NCI-H226 (cell line): ENCODE results near the gene VIT.

Source experiments
- DNase-seq: peaks from one replicate; pipeline ENCODE4 v3.0.0-alpha.2; 2015

The VIT gene

DNA sequence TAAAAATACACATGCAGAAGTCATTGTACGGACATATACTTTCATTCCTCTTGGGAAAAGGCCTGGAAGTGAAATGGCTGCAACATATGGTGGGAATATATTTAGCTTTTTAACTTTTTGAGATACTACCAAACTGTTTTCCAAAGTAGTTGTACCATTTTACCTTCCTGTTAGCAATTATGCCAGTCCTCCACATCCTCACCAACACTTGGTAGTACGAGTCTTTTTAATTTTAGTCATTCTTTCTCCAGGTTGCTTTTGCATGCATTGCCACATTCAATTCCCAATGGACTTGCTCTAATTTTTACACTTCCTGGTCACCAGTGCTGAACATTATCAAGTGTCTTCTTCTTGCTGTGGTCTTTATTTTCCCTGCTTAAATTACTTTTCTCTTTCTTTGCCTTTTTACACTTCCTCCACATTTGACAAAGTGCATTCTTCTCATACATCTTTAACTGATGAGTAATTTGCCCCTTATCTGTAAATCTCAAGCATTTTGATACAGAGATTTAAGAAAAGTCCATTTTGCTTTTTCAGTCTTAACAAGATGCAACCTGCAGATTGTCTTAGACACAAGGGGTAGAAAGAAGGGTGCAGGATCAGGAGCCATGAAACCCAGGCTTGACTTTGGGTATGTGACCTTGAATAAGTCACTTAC is 14.5 kb downstream of the VIT start:
- no peak for DNase-seq

DNA sequence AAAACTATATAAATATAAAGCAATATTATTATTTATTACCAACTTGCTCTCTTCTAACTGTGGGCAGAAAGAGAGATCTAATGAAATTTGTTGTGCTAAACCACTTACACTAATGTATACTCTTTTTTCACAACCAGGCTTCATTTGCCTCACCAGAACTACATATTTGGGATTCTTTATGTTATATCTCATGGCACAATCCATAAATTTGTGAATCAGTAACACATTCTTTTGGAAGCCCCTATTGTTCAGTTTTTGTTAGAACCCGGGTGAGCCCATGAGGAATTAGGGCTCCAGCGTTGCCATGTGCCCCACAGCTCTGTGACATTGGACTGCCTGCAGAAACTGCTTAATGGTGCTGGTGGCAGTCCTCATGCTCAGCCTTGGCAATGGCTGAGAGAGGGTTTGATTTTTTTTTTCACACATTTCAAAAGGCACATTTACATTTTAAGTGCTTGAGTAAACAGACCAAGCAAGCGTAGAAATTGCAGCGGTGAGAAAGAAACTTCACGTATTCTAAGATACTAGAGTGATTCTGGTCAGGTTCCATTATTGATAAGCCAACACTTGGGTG is 15.3 kb downstream of the VIT start:
- no peak for DNase-seq

DNA sequence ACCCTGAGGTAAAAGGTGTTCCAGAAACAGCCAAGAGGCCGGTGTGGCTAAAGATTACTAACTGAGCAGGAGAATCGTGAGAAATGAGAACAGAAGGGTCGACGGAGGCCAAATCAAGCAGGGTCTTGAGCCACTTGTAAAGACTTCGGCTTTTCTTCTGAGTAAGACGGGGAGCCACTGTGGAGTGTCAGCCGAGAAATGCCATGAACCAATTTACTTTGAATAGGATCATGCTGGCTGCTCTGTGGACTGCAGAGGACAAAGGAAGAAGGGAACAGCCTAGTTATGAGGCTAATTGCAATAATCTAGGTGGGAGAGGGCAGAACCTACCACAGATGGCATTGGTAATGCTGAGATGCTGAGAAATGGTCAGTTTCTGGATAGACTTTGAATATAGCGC is 16.8 kb downstream of the VIT start:
- DNase-seq: no peak

DNA sequence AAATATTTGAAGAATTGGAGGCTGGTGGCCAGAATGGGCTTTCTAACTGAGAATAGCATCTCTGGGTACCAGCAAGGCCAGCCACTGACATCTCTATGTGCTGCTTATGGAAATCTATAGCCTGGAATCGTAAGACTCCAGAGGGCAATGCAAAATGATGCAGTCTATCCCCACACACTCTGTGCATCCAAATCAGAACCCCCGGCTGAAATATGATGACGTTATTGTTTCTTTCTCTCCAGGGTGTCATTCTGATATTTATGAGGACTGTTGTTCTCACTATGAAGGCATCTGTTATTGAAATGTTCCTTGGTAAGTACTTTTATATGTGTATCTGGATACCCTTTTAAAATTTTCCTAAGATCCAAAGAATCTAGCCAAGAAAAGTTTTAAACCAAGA is 19.6 kb downstream of the VIT start:
- no peak for DNase-seq

DNA sequence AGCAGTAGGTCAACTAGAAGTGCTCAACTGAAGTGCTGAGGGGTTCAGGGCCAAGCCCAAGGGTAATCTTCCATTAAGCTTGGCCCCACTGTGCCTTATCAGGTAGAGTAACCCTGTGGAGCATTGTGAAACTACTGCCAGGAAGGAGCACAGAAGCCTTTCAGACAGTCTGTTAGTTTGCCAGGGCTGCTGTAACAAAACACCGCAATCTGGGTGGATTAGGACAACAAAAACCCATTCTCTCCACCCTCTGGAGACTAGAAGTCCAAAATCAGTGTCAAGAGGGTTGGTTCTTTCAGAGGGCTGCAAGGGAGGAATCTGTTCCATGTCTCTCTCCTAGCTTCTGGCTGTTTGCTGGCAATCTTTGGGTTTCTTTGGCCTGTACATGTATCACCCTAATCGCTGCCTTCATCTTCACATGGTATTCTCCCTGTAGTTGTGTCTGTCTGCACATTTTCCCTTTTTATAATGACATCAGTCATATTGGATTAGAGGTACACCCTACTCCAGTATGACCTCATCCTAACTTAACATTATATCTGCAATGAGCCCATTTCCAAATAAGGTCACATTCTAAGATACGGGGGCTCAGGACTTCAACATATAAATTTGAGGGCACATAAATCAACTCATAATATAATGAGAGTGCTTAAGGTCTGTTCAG is 21.2 kb downstream of the VIT start:
- no peak for DNase-seq

DNA sequence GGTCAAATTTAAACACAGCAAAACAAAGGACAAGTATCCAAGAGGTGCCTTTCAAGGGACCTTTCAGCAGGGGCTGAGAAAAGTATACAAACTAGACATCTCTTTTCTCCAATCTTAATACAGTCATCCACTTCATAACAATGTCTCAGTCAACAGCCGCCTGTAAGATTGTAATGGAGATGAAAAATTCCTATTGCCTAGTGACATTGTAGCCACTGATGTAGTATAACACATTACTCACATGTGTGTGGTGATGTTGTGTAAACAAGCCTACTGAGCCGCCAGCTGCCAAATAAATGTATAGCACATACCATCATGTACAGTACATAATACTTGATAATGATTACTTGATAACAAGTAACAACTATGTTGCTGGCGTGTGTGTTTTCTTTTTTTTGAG is 31.0 kb downstream of the VIT start:
- no peak for DNase-seq

DNA sequence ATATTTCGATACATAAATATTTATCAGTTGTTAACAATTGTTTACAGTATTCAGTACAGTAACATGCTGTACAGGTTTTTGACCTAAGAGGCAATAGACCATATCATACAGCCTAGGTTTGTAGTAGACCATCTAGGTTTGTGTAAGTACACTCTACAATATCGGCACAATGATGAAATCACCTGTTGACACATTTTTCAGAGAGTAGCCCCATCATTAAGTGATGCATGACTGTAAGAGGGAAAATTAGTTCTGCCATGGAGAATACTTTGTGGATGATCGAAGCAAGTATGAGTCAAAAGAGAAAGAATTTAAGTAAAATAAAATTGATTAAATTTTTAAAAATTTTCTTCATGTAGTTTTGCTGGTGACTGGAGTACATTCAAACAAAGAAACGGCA is 32.6 kb downstream of the VIT start:
- DNase-seq: peak; percentile 37

DNA sequence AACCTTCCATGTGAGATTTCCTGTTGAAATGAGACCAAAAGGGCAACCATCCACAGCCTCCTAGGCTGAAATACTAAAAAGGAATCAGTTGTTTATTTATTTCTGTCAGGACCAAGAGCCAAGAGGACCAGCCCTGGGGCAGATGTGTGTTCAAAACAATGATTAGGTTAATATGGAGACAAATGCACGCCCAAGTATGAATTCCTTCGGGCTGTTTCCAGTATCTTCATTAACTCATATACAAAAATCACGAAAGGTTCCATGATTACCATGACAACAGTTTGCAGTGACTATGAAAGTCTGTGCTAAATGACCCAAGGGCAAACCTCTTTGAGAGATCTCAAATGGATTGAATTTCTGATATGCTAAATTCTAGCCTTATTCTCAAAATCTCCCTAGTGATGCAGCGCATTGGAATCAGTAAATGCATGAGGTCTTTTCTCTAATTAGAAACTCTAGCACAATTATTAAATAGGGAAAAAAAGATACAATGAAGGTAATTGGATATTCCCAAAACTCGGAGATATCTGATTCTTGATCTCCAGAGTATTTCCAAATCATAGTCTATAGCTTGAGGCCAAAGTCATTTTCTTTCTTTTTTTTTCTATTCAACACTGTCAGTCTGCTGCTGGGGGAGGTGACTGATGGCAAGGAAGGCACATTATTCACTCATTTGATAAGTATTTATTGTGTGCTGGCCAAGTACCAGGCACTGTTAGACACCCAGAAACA is 35.6 kb downstream of the VIT start:
- peak; percentile 84 for DNase-seq

DNA sequence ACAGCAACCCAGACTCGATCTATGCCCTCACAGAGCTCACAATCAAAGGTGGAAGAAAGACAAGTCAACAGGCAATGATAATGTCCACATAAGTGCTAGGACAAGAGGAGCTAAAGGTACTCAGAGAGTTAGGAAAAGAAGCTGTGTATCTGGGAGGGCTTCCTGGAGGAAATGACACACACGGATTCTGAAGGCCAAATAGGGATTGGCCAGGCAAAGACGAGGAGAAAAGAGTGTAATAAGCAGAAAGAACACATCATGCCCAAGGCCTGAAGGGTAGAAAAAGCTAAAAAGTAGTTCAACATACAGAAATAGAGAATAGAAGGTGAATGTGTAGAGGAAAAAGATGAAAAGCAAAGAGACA is 36.1 kb downstream of the VIT start:
- DNase-seq: no peak

DNA sequence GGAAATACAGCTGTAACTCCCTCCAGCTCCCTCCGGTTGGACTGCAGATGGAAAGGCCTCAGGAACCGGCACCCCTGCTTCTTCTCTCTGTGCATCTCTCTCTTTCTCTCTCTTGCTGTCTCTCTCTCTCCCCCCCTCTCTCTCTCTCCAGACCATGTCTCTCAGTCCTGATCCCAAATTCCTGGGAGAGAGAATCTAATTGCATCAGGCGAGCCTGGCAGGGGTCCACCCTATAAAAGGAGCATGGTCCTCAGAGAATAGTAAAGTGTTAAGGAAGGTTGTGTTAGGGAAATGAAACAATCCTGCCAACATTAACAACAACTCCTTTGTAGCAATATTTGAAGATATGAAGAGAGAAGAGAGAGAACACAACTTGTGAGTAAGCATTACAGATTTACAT is 36.7 kb downstream of the VIT start:
- no peak for DNase-seq

DNA sequence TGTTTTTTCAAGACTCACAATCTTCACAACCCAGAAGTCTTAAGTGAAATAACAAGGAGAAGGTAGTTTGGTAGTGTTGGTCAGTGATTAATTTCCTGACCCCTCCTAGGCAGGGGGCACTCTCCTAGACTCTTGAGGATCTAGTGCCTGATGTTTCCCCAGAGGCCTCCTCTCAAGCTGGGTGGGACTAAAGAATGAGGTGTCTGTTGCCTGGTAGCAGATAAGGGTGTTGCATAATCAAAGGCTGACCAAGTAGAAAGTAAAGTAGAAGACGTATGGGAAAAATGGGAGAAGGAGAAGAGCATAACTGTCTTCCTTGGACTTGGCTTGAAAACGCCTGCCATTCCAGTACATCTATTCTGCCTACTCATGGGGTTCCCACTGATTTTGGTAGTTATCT is 37.8 kb downstream of the VIT start:
- peak; percentile 86 for DNase-seq

DNA sequence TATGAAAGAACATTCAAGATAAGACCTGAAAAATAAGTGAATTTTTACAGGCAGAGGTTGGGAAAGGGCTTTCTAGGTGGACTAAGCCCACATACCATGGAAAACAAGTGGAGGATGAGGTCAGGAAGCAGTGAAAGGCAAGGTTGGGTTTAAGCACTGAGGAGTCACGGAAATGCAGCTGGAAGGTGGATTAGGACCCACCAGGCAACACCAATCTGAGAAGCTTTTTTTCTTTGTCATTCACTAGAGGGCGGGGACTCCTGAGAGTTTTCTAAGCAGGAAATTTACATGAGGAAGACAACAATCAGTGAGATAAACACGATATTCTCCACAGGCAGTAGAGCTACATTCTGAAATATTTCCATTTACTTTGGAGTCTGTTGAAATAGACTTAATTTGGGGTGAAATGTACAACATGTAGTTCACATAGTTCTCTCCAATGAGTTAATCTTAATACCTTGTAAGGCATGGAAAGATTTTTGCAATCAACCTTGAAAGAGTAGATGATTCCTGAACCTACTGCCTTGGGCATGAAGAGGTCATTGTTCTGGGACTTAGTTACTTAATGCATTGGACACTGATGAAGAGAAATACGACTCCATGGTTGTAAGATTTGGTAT is 40.7 kb downstream of the VIT start:
- no peak for DNase-seq

DNA sequence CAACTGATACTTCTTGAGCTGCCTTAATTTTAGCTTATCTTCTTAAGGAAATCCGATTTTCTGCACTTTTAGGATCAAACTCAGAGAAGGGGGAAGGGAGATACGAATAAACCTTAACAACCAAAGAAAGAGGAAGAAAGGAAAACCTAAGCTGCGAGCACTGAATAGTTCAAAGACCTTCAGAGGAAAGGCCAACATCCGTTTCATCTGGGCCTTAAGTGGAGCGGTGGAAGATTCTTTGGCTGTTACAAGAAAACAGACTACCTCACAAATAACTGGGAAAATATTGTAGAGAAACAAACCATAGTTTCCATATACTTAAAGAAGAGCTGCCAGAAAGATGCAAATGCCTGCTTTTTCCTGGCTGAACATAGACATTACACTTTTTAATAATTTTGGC is 43.6 kb downstream of the VIT start:
- DNase-seq: no peak

DNA sequence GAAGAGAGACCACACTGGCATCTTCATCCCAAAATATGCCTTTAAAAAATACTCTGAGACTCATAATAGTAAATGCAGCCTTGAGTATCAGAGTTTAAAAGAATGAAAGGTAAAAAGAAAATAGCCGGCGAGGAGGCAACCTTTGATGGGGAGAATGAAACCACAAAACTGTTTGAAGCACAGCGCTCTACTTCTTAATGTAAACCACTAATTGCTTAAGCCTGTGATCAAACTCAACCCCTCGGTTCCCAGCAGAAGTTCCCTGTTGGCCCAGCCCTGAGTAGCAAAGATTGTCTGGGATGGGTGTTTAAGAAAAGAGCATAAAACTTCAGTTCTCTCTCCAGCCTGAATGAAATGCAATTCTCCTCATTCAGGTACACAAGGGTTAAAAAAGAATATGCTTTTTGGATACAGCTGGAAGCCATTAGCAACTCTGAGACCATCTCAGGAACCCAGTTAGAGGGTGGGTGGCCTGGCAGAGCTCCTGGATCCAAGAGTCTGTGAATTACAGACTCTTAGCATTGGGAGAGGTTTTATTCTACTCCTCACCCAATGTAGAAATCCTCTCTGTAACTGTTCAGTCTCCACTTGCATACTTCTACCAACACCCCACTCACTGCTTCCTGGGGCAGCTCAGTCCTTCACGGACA is 44.8 kb downstream of the VIT start:
- no peak for DNase-seq

DNA sequence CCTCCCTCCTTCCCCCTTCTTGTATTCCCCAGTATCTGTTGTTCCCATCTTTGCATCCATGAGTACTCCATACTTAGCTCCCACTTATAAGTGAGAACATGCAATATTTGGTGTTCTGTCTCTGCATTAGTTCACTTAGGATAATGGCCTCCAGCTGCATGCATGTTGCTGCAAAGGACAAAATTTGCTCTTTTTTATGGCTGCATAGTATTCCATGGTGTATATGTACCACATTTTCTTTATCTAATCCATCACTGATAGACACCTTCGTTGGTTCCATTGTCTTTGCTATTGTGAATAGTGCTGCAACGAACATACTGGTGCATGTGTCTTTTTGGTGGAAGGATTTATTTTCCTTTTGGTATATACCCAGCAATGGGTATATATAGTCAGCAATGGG is 47.4 kb downstream of the VIT start:
- DNase-seq: no peak

DNA sequence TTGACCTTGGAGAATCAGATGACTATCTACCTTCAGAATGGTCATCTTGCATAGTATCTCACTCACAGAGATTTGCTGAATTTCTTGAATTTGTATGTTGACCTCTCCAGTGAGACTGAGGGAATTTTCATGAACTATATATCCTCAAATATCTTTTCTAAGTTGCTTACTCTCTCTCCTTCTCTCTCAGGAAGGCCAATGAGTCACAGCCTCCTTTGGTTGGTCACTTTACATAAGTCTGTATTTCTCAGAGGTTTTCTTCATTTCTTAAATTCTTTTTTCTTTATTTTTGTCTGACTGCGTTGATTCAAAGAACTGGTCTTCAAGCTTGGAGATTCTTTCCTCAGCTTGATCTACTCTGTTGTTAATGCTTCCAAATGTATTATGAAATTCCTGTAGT is 51.7 kb downstream of the VIT start:
- DNase-seq: peak; percentile 6

DNA sequence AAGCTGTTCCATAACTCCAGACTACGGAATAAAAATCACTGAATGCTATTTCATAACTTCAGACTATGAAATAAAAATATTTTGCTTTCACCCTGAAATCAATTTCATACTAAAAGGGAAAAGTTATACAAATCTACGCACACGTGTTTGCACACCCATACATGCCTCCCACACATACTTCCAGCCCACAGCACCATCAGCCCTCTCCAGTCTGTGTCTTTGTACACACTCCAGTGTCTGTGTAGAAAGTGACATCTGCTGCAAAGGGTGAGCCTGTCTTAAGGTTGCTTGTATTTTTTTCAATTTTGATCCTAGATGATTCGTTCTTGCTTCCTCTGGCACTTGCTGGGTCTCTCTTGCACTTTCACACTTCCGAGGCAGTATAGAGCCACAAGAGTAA is 53.6 kb downstream of the VIT start:
- no peak for DNase-seq

DNA sequence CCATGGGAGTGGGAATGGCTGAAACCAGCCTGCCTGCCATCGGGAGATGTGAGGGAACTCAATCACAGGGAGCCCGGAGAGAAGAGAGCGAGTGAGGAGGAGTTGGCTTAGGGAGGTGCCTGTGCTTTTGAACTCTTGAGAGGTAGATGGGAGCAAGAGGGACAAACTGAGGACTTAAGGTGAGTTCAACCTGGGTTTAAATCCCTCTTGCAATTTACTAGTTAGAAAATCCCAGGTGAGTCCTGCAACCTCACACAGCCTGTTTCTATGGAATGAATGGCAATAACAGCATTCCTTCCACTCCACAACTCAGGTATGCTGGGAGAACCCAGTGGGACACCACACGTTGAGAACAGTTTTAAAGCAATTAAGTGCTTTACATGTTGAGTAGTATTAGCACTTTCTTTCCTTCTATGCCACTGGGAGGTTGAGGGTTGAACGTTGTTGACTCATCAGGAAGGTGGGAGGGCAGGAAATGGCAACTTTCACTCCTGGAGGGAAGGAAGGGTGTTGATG is 57.3 kb downstream of the VIT start:
- peak; percentile 76 for DNase-seq

DNA sequence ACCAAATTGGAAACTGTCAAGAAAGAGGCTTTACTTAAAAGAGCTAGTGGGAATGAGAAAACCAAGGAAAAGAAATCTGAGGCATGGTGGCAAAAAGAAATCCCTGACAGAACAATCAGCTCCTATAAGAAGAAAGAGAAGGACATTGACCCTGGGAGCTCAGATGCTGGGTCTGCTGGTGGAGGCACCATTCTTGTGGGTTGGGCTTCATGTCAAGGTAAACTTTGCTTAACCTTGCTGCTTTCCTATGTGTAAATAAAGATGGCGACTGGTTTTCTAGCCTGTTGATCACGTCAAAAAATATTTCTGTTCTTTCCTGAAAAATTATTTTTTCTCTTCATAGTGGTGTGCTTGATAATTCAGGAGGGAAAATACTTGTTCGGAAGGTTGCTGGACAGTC is 58.1 kb downstream of the VIT start:
- DNase-seq: no peak

DNA sequence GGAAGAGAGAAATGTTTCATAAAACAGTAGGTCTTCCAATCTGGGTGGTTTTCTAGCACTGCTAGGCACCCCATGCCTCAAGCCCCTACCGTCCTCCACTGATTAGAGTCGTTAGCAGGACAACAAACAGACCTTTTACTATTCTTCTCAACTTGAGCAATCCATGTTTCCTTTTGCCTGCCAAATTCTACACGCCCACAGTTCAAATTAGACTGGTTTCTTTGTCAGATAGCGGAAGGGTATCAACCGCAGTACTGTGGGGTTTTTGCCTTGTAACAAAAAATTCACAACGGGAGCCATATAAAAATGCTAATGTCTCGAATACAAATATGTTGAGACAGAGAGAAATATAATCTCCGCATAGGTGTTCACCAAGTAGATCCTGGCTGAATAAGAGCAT is 59.9 kb downstream of the VIT start:
- DNase-seq: no peak

DNA sequence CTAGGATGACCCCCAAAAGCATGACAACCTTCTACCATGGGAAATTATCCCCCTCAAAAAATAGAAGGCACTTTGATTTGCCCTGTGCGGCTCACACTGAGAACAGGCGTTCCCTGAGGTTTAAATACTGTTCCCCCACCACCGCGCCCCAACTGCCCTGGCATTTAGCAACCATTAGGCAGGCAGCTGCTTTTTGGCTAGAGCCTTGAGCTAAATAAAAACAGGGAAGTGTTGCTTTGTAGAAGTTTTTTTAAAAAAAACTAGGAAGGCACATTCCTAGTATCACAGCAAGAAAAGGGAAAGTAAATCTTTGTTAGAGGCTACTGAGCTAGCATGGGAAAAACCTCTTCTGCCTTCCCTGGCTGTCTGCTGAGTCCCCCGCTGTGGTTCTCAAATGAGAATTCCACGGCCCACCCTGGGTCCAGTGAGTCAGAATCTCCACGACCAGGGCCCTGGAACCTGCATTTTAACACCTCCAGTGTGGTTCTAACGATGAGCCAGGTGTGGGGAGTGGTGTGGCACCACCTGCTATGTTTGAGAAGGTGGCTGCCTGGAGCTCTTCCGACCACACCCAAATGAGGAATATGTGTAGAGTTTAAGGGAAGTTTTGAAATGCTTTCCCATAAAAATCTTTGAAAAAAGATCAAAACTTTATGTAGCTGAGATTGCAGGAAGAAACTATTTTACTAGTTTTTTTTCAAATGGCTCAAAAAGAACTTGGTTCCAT is 66.4 kb downstream of the VIT start:
- DNase-seq: no peak

DNA sequence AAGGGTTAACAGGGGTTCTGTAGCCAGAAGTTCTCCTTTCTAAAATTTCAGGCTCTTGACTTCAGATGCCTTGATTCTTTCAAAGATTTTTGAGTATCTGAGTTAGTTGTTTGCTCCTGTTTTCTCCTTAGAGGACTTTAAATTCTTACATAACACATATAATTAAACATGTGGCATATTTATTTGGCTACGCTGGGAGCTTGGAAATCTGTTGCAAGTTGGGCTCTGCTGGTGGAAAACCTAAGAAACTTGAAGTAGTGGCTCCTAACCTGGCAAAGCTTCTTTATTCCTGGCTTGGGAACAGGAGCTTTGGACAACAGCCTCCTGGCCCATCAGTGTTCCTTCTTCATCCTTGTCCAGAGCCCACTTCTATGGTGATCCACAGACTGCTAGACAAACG is 72.6 kb downstream of the VIT start:
- DNase-seq: no peak
